GM19372 (cell line): ENCODE results near the gene LOX.

Experiments
- ATAC-seq: cut with Tn5 transposase; IDR thresholded peaks from one replicate; pipeline ENCODE4 v1.9.1; 2021; ENCODE audit warnings: mild to moderate bottlenecking, low read depth, moderate library complexity; ENCODE audit not compliant: unreplicated experiment

Gene LOX, protein sequence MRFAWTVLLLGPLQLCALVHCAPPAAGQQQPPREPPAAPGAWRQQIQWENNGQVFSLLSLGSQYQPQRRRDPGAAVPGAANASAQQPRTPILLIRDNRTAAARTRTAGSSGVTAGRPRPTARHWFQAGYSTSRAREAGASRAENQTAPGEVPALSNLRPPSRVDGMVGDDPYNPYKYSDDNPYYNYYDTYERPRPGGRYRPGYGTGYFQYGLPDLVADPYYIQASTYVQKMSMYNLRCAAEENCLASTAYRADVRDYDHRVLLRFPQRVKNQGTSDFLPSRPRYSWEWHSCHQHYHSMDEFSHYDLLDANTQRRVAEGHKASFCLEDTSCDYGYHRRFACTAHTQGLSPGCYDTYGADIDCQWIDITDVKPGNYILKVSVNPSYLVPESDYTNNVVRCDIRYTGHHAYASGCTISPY

DNA sequence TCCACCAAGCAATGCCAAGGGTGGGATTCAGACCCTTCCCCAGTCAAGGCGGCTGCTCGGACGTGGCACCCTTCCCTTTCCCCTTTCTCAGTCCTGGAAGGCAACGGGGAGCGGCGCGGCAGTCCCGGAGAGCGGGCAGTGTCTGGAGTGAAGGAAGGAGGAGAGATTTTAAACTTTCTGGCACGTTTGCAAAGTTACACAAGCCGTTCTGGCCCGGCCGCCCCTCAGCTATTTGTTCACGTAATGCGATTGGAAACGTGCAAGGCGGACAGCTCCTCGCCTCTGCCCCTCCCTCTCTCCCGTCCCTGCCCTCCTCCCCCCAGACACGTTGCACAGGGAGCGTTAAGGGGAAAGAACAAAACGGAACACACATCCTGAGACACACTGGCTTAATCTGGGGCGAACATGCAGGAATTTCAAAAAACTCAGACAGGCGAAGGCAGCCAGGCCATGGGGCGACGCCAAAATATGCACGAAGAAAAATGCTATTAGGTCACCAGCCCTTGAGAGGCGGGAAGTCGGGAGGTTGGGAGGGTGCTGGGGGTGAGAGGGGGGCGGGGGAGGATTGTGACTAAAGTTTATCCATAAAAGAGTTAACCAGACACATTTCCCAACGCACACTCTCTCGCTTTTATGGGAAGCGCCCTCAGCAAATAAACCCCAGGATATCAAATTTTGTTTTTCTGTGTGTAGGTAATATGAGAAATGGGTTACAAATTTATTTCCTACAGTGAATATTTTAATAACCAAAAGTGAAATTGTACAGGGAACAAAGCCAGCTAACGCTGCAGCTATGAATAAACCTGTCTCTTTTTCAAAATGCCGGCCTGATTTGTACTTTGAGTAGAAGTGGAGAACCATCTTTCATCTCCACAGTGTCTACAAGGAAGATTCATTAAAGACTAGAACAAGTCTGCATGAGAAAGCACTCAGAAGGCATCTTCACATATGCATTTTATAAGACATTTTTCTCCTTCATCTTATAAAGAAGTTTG is at the start of gene LOX:
TSS of gene LOX (minus strand) at position 144 of the 995 bp plus-strand sequence. CDS start 274 bp downstream, outside the sequence.
- no peak for ATAC-seq

DNA sequence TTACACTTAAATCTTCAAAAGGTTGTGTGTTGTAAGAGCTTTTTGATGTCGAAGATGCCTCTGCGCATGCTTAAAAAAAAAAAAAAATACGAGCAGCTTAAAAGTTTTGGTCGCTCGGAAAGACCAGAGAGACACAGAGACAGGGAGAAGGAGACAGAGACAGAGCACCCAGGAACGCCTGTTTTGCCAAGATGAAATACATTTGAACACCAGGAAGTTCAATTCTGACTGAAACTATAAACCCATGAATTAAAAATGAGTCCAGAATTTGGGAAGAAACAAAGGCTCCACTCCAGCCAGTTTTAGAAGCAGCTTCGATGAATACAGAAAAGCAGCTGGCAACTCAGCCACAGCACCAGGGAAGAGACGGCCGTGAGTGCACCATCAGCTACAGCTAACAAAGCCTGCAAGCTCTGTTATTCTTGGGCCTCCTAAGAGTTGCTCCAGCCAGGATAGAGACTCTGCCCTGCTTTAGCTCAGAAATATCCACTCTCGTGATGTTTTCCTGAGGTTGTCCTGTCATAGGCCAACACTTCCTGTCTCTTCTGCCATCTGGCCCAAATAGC is 48.8 kb upstream of the LOX start:
- ATAC-seq, result no peak

DNA sequence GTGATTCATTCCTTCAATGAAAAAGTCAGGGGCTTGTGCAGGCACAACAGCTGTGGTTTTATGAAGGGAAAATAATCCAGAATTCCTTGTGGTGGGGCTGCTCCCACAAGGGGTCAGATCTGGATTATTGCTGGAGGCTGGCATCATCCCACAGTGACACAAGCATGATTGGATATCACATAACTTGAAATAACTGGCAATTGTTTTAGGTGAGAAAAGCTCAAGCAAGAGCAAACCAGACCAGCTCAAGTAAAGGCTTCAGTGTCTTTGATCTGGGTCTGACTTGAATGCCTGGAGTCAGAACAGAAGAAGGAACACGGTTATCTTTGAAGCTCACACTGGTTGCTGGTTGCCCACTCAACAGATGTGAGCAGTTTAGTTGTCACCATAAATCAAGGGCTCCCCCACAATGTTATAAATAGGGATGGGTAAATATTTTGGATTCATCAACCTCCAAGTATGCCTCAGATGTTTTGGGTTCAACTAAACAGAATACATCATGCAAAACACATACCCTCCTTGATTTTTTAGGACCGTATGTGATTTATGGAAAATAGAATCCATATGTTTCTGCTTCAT is 48.2 kb upstream of the LOX start:
- ATAC-seq, result no peak

DNA sequence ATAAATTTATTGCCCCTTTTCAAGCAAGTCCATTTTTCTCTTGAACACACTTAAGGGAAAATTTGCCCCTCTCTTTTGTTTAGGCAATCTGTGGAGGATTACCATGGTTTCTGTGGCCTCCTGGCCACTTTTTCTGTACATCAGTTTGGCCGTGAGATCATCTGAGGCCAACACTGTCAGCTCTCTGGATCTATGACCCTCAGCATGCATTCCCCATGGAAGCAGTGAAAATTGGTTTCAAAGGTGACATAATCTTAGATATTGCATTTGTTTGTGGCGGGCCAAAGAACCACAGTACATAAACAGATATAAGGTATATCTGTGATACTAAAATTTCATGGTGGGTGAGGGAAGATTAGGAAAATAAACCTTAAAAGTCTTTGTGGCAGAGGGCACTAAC is 46.7 kb upstream of the LOX start:
- no peak for ATAC-seq

DNA sequence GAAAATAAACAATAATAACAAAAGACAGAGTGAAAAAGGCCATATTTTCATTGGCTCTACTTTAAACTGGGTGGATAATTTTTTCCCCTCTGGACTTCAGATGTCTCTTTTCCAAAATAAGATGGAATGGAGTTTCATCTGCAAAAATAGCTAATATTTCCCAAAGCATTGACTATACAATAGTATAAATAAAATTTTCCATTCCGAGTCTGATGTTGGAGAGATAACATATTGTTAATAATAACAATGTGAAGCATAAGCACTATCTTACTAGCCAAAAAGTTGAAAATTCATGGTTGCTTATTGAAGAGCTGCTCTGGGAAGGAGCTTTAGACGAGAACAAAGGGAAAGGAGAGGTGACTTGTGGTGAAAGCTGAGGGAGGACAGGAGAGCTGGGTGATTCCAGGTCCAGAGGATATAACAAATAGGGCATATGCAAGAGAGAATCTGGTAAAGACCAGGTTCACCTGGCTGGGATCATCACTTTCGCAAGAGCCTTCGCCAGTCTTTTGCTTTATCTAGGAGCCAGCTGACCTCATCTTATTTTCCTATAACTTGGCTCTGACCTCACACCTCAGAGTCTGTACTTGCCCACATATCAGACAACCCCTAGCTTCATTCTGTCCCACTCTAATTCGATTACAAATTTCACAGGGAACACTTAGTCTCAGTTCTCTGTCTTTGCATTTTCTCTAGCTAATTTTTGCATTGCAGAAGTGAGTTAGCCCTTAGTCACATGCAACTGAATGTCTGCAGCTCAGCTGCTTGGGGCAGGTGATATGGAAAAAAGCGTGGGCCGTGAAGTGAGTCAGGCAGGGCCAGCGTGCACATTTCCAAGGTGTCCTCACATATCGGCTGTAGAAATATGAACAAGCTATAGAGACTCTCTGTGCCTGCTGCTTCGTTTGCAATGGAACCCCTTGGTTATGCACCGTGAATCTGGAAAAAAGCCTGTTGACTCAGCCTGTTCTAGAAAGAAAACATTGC is 43.7 kb upstream of the LOX start:
- no peak for ATAC-seq

DNA sequence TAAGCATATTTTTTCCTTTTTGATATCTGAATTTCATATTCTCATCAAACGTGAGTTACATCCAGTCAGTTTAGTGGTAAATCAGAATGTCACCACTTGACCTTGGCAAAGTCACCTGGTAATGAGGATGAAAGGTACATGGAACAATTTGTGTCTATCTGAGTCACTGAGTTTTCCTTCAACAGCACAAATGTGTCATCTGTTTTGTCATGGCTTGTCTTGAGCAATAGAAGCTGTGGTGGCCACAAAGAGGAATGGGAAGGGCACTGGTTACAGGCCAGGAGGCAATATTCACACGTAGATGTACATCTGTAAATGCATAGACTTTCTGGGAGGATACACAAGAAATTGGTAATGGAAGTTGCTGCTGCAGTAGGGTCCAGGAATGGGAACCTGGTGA is 42.9 kb upstream of the LOX start:
- no peak for ATAC-seq

DNA sequence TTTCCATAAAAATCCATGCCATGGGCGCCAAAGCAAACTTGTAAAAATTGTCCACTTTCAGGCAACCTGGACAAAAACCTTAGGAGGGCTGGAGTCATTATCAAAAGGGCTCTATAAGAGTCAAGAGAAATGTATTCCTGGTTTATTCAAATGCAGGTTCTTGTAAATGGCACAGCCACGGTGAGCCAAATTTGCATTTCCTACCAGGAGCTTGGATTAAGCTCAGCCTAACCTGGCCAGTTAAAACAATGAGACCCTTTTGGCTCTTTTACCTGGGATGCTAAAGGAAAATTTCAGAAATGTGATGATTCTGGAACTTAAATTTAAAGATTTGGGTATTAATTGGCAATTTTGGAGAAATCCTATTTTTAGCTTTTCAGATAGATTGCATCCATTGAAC is 42.4 kb upstream of the LOX start:
- no peak for ATAC-seq

DNA sequence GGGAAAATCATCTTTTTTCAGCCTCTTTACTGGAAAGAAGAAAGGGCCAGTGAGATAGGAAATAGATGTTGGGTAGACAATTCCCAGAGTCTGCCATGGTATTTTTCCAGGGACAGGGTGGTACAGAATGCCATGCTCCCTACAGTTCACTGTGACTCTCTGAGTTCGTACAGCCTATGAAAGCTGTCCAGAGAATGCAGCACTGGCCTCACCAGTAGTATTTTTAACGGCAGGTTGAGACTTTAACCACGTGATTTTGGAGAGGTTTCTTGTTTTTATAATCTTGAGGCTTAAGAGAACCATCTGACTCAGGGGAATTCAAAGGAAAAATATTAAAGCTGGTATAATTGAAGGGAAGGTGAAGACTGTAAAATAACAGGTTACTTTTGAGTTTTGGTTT is 41.1 kb upstream of the LOX start:
- no peak for ATAC-seq

DNA sequence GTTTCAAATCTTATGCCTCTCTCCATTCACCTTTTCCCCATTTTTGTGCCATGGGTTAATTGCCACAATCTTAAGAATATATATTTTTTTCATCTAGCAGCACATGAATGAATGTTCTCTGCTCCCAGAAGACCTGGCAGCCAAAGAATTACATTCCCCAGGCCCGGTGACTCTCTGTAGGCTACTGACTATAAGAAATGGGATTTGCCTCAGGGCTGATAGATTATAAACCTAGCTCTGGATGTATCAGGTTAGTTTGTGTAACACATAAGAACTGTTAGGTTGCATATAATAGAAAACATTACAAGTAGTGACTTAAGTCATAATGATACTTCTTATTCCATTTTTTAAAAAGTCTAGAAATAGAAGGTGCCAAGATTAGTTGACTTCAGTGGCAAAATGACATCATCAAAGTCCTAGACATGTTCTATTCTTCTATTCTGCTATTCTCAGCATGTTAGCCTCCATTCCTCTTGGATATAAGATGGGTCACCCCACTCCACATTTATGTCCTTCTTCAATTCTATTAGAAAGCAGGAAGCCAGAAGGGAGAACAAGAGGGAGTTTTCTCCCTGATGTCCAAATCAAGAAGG is 40.4 kb upstream of the LOX start:
- no peak for ATAC-seq

DNA sequence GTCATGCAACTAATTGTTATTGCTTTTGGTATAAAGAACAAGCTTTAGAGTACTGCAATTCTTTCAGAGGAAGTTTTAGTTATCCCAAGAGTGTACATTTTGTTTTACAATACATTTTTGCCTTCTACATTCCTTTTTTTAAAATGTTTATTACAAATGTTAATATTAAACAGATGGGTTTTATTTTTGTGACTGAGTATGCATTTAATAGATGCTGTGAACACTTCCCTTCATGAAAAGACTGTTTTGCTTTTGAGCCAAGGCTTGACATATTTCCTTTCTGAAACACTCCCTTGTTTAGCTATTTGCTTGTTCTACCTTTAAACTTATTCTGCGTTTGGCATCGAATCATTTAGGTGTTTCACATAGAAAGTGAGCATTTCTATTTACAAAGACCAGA is 36.4 kb upstream of the LOX start:
- no peak for ATAC-seq

DNA sequence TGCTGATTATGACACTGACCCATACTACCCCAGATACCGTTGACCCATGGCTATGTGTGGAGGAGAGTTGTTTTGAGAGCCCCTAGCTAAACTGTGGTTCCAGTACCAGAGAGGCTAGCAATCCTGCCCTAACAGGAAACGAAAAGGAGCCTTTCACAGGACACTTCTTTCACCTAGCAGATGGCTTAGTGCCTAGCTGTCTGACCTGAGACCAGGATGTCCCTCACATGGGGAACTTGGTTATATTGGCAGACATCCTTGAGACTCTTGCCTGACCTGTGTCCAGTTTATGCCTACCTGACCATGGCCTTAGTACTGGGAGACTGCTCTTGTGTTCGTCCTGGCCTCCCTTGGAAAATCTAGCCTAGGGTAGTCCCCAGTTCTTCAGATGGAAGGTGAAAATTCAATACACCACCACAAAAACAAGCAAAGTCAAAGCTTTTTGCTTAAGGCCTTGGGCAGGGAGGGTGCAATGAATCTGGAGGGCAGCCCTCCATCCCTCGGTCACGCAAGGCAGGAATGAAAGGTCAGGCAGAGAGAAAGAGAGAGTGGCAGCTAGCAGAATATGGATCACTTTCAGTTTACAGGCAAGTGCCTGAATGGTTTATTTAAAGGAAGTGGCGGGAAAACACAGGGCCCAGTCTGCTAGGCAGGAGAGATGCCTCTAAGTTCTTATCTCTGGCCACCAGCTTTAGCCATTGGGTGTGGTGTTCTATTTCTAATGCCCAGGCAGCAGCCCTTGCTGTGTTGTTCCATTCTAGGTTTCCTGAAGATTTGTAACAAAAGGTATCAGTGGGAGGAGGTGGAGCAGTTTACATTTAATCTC is 34.9 kb upstream of the LOX start:
- ATAC-seq, result no peak

DNA sequence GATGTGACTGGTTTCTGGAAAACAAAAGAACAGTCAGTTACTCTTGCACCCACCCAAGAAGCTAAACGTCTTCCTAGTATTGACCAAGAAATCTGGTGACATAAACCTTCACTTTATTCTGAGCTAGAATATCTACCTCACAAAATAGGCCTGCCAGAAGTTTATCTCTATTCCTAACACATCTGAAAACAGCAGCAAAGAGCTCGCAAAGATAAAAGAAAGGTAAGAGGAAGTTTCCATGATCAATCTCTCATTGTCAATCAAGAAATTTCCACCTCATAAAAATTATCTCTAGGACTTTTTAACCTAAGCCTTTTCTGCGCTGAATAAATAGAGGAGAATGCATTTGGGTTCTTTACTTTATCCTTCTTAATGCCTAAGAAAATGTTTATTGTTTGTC is 34.0 kb upstream of the LOX start:
- ATAC-seq, result no peak

DNA sequence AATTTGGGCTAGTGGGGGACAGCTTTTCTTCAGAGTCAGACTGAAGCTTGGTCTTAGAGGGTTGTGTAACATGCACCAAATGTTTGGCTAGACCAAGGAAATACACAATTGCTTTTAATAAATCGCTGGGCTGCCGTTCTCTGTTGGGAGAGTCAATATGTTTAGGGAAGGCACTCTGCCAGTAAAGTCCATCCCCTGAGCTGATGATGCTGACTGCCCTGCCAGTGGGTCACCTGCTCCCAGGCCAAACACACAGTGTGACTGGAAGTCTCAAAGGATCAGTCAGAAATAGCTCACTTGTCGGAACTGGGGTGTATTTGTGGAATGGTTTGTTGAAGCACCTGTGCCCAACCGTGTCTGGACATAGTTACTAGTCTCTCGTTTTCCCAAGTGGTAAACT is 33.4 kb upstream of the LOX start:
- ATAC-seq, result no peak

DNA sequence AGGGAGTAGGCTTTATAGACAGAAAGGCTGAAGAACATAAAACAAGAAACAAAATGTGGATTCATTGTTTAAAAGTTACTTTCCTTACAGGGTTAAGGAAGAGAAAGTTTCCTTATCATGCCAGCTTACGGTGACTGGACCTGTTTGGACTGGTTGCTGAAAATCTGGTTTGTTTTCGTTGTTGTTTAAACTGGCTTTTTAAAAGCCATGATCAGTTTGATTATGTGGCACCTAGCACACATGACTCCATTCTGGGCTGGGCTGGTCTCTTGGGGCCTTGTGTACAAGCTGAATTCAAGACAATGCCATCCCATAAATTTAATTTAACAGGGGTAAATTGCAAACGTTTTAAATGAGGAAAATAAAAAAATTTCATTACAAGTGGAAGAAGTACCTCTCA is 32.9 kb upstream of the LOX start:
- ATAC-seq, result no peak

DNA sequence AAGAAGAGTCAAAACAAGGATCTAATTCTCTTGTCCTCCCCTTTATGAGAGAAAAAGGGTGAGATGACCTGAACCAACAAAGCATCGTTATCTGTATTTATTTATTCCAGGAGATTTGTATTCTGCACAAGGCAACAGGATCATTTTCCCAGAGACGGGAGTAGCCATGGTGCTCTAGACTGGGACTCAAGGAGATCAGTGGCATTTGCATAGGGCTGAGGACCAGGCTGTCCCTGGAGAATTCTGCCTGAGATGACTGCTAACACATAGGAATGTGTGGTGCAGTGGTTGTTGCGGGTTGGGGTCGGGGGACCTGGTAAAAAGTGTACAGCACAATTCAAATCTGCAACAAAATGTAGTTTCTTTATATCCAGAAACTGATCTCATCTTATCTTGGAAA is 29.0 kb upstream of the LOX start:
- ATAC-seq, result no peak

DNA sequence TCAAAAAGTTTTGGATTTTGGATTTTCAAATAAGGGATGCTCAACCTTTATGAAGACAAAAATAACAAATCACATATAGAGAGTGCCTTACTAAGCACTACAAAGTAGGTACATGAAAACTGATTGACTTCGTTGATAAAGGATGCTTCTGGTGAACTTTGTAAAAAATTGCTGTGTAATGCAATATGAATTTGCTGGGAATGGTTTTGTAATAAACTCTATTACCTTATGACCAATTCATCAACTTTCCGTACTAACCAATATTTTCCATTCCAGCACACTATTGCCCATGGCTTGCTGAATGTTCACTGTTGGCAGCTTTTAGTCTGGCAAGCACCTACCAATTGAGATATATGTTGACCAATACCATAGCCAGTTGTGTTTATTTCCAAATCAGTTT is 27.9 kb upstream of the LOX start:
- no peak for ATAC-seq

DNA sequence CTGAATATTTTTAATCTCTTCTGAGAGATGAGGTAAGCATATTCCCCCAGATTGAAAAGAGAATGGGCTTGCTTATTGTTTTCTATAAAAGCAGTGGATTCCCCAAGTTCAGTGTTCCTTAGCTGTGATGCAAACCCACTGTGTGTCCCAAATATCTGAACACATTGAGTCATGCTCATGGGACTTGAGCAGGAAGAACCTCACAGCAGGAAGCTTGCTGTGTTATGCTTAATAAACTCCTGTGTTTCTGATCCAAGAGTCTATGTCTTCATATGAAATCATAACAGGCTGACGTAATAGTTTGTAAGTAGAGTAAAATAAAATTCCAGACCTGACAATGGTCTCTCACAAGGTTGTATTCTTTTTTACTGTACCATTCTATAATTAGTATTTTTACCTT is 24.8 kb upstream of the LOX start:
- ATAC-seq, result no peak

DNA sequence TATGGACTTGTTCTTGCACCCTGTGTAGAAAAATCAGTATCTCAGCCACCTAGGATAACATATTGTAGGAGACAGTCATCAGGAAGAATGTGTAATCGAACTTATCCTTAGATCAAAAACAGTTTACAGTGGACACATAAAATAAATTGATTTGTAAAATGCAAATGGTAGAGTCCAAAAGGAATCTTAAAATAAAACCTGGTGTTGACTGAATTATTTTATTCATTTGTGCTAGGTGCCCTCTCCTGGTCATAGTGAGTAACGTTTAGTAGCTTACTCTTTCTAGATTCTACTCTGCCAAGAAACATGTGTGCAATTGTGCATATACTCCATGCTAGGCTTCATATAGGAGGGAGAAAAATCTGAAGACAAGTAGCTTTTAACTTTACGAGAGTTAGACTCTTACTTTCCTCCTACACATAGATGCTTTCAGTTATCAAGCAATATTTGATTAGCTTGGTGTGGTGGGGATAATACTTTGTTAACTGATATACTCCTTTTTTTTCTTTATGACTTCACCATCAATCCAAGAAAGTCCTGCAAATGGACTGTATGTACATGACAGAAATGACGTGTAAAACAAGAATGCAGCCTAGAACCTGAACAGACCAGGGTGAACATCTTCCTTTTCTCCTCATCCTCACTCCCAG is 23.7 kb upstream of the LOX start:
- ATAC-seq, result peak; percentile 76
